IMR-90 (cell line): Measurements from ENCODE around the gene CMKLR1. TPM values are rescaled to one million over a fixed set of nuclear protein-coding genes. Genes with fewer than 3 reads are reported as not detected.

ENCODE experiments used
- ATAC-seq: fragments of 200-7000 bp; cut with Tn5 transposase; 2 replicates; pipeline ENCODE4 v1.9.1; 2020; ENCODE audit warnings: low read depth, mild to moderate bottlenecking, moderate library complexity
- BruUV-seq: library from RNA; stranded (reverse); fragments of 400-500 nt; replicated peaks from 2 replicates; lab custom pipeline; 2021; lab: Mats Ljungman, UMichigan
- CTCF ChIA-PET: fragments of 300-600 bp; formaldehyde crosslinking; extraction: SDS; loops from one replicate; lab custom pipeline; 2021; ENCODE audit warnings: antibody characterized with exemption; lab: Yijun Ruan, JAX
- POLR2A ChIA-PET: fragments of 300-600 bp; sonication (Branson Sonifier 250); formaldehyde crosslinking; loops from one replicate; lab custom pipeline; 2022; ENCODE audit warnings: antibody characterized with exemption; ENCODE audit not compliant: unreplicated experiment; lab: Charles Lee
- DNase-seq: peaks from one replicate; pipeline ENCODE4 v3.0.0; 2013
- H2AFZ ChIP-seq: replicated peaks from 2 replicates; pipeline ENCODE3; 2013; ENCODE audit warnings: low read length, mild to moderate bottlenecking; ENCODE audit not compliant: poor library complexity
- H2AK5ac ChIP-seq: 2 replicates; pipeline ENCODE4 v1.6.1; 2013; ENCODE audit warnings: low read depth, low read length, inconsistent platforms
- H2AK9ac ChIP-seq: replicated peaks from 2 replicates; pipeline ENCODE3; 2013; ENCODE audit warnings: mild to moderate bottlenecking, low read depth, low read length, moderate library complexity; ENCODE audit not compliant: poor library complexity
- H2BK120ac ChIP-seq: 2 replicates; pipeline ENCODE4 v1.6.1; 2013; ENCODE audit warnings: low read depth, low read length, inconsistent platforms
- H2BK15ac ChIP-seq: 3 replicates; pipeline ENCODE4 v1.6.1; 2013; ENCODE audit warnings: low read depth, low read length, inconsistent platforms
- H2BK20ac ChIP-seq: 2 replicates; pipeline ENCODE4 v1.6.1; 2013; ENCODE audit warnings: low read depth, mild to moderate bottlenecking, inconsistent platforms, low read length, moderate library complexity
- H2BK5ac ChIP-seq: 2 replicates; pipeline ENCODE4 v1.6.1; 2013; ENCODE audit warnings: mild to moderate bottlenecking, low read depth, low read length, inconsistent platforms; ENCODE audit not compliant: poor library complexity, severe bottlenecking
- H3K14ac ChIP-seq: replicated peaks from 2 replicates; pipeline ENCODE4 v1.6.1; 2013; ENCODE audit warnings: low read depth, low read length, inconsistent platforms
- H3K18ac ChIP-seq: 2 replicates; pipeline ENCODE4 v1.6.1; 2013; ENCODE audit warnings: low read depth, low read length, control low read depth
- H3K23ac ChIP-seq: 2 replicates; pipeline ENCODE4 v1.6.1; 2013; ENCODE audit warnings: low read depth, low read length, inconsistent platforms
- H3K27ac ChIP-seq: 2 replicates; pipeline ENCODE4 v1.5.1; 2013; ENCODE audit warnings: mild to moderate bottlenecking, control low read depth, low read length; ENCODE audit not compliant: insufficient read depth
- H3K27me3 ChIP-seq: 2 replicates; pipeline ENCODE4 v1.6.1; 2013; ENCODE audit warnings: low read length; ENCODE audit not compliant: control insufficient read depth, insufficient read depth
- H3K36me3 ChIP-seq: 2 replicates; pipeline ENCODE4 v1.6.1; 2013; ENCODE audit warnings: low read length, mixed read lengths; ENCODE audit not compliant: control insufficient read depth, insufficient read depth
- H3K4ac ChIP-seq: 2 replicates; pipeline ENCODE4 v1.6.1; 2013; ENCODE audit warnings: low read depth, low read length, inconsistent platforms
- H3K4me1 ChIP-seq: 2 replicates; pipeline ENCODE4 v1.6.1; 2013; ENCODE audit warnings: low read length, mixed read lengths; ENCODE audit not compliant: control insufficient read depth, insufficient read depth
- H3K4me2 ChIP-seq: 2 replicates; pipeline ENCODE4 v1.6.1; 2013; ENCODE audit warnings: low read depth, mild to moderate bottlenecking, control low read depth, low read length, moderate library complexity
- H3K4me3 ChIP-seq: 2 replicates; pipeline ENCODE4 v1.5.1; 2013; ENCODE audit warnings: low read depth, mild to moderate bottlenecking, control low read depth, low read length, moderate library complexity; ENCODE audit not compliant: insufficient read depth
- H3K56ac ChIP-seq: 2 replicates; pipeline ENCODE4 v1.6.1; 2013; ENCODE audit warnings: low read length, inconsistent platforms; ENCODE audit not compliant: insufficient read depth; ENCODE audit errors: extremely low read depth
- H3K79me1 ChIP-seq, 2 experiments: 2 replicates each; pipeline ENCODE4 v1.6.1; 2013; ENCODE audit warnings: low read length in 2 of 2, inconsistent platforms in 1 of 2, low read depth in 1 of 2
- H3K9ac ChIP-seq: 2 replicates; pipeline ENCODE4 v1.6.1; 2013; ENCODE audit warnings: low read depth, low read length, control low read depth
- H3K9me1 ChIP-seq: 2 replicates; pipeline ENCODE4 v1.6.1; 2013; ENCODE audit warnings: low read length, inconsistent platforms; ENCODE audit not compliant: insufficient read depth
- H3K9me3 ChIP-seq: 2 replicates; pipeline ENCODE4 v1.6.1; 2013; ENCODE audit warnings: low read length; ENCODE audit not compliant: control insufficient read depth, insufficient read depth
- H4K20me1 ChIP-seq: 2 replicates; pipeline ENCODE4 v1.6.1; 2013; ENCODE audit warnings: low read length, inconsistent platforms; ENCODE audit not compliant: insufficient read depth
- H4K5ac ChIP-seq: 2 replicates; pipeline ENCODE4 v1.6.1; 2013; ENCODE audit warnings: mild to moderate bottlenecking, low read depth, low read length, control low read depth
- H4K8ac ChIP-seq, 2 experiments: 2 replicates each; pipeline ENCODE4 v1.6.1; 2013; ENCODE audit warnings: low read depth in 2 of 2, low read length in 2 of 2, control low read depth in 1 of 2, inconsistent platforms in 1 of 2
- H4K91ac ChIP-seq: 2 replicates; pipeline ENCODE4 v1.6.1; 2013; ENCODE audit warnings: low read depth, low read length, inconsistent platforms; ENCODE audit not compliant: insufficient read depth
- BHLHE40 ChIP-seq: fragments of 150-350 bp; IDR thresholded peaks from 2 replicates; pipeline ENCODE4 v1.6.1; 2016; ENCODE audit warnings: mild to moderate bottlenecking, low read depth, low read length
- CHD1 ChIP-seq: IDR thresholded peaks from 2 replicates; pipeline ENCODE4 v1.6.1; 2012; ENCODE audit warnings: low read depth, low read length, improper control_type of control experiment
- MAFK ChIP-seq: IDR thresholded peaks from 2 replicates; pipeline ENCODE4 v1.6.1; 2012; ENCODE audit warnings: low read depth, low read length, improper control_type of control experiment
- MXI1 ChIP-seq: IDR thresholded peaks from 2 replicates; pipeline ENCODE4 v1.6.1; 2012; ENCODE audit warnings: low read depth, mild to moderate bottlenecking, low read length, moderate library complexity, borderline replicate concordance
- NFE2L2 ChIP-seq: fragments of 150-350 bp; IDR thresholded peaks from 2 replicates; pipeline ENCODE4 v1.6.1; 2016; ENCODE audit warnings: low read depth, mild to moderate bottlenecking, low read length
- RFX5 ChIP-seq: IDR thresholded peaks from 2 replicates; pipeline ENCODE4 v1.8.0; 2012; ENCODE audit warnings: low read depth, mild to moderate bottlenecking, low read length, moderate library complexity
- WGBS, 2 experiments: methylation state at CpG; one replicate each; pipeline versions ENCODE4 v1.1.5 to v1.1.7; 2013; ENCODE audit warnings: missing lambda C conversion rate in 2 of 2; ENCODE audit not compliant: insufficient read length in 1 of 2; ENCODE audit errors: extremely low coverage in 2 of 2; 5-methylcytosine and 5-hydroxymethylcytosine counted together
- dilution Hi-C: fragments of 300-500 bp; cut with HindIII; formaldehyde crosslinking; loops from one replicate; pipeline ENCODE4 v1.14.3; 2018; ENCODE audit warnings: low sequenced_read_pairs; ENCODE audit not compliant: unreplicated experiment
- in situ Hi-C: fragments of 300-500 bp; cut with MboI; formaldehyde crosslinking; loops from 3 replicates; pipeline ENCODE4 v1.14.3; 2019; ENCODE audit warnings: low sequenced_read_pairs, inconsistent platforms, mixed read lengths
- intact Hi-C: fragments of 100-400 bp; cut with micrococcal nuclease; formaldehyde crosslinking; loops from 2 replicates; pipeline ENCODE4 v1.10.0; 2022
- polyA plus RNA-seq, 3 experiments: library from polyadenylated mRNA; depleted of rRNA; stranded (reverse); fragments of >200 nt; gene quantifications; 2 replicates each; pipeline ENCODE4 v1.2.3, GENCODE V29; 2012; ENCODE audit warnings: low replicate concordance in 1 of 3
- total RNA-seq: library from RNA; depleted of rRNA; stranded (reverse); fragments of >200 nt; gene quantifications from 2 replicates; pipeline ENCODE4 v1.2.3, GENCODE V29; 2012
- TF ChIP-seq, protein P1 (sequence below): fragments of 150-350 bp; IDR thresholded peaks from 2 replicates; pipeline ENCODE4 v1.6.1; 2017; ENCODE audit warnings: mild to moderate bottlenecking, antibody characterized with exemption, low read length, low read depth

The CMKLR1 gene
- total and polyA plus RNA-seq, 2 of the 4 experiments (the other 2 are of a cell fraction): not detected

DNA sequence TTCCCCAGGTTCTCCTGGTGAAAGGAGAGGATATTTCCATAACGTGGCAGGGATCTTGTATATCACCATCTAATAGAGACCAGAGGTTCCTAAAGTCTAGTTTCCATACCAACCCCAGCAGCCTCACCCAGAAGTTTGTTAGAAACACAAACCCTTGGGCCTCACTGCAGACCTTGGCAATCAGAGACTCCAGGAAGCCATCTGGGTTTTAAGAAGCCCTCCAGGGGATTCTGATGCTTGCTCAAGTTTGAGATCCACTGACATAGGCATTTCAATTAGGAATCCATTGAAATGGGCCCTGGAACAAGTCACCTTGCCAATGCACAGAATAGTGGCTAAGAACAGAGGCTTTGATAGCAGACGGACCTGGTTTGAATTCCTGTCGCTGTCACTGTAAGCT, 2.2 kb upstream of the CMKLR1 start:
- Histone ChIP-seq H4K91ac (no peak overlapping the region), H3K56ac (no peak overlapping the region), H2BK15ac (no peak overlapping the region), H3K4me3 (no peak overlapping the region), H3K14ac (no peak overlapping the region), H2AK5ac (no peak overlapping the region), H4K8ac (no peak overlapping the region), H2AFZ (no peak overlapping the region), H2BK120ac (no peak overlapping the region), H4K20me1 (no peaks in the 10 kb centered on the region), H2BK20ac (no peak overlapping the region), H3K9me3 (no peaks in the 10 kb centered on the region), H4K5ac (no peak overlapping the region), H3K4ac (no peak overlapping the region), H3K79me1 (no peaks in the 10 kb centered on the region), H2BK5ac (no peak overlapping the region), H3K27ac (no peak overlapping the region), H3K36me3 (no peaks in the 10 kb centered on the region), H3K23ac (no peak overlapping the region), H3K9ac (no peak overlapping the region), H3K4me1 (no peaks in the 10 kb centered on the region), H2AK9ac (no peak overlapping the region), H3K18ac (no peak overlapping the region), H3K9me1 (no peaks in the 10 kb centered on the region), H3K27me3 (peaks cover 9% of the 10 kb centered on the region; the same call in 1 of the 2 replicates), H3K4me2 (no peak overlapping the region)
- POLR2A ChIA-PET: no interaction called here
- CTCF ChIA-PET: no interaction called here
- ATAC-seq: no peak
- BruUV-seq: no TSS peak
- no peak for DNase-seq
- intact Hi-C loops: no loop called here
- no peak for TF ChIP-seq MXI1
- no peak for TF ChIP-seq RFX5
- TF ChIP-seq MAFK: no peak
- no peak for TF ChIP-seq BHLHE40
- TF ChIP-seq CHD1: no peak
- TF ChIP-seq NFE2L2: no peak
- TF ChIP-seq, protein P1, sequence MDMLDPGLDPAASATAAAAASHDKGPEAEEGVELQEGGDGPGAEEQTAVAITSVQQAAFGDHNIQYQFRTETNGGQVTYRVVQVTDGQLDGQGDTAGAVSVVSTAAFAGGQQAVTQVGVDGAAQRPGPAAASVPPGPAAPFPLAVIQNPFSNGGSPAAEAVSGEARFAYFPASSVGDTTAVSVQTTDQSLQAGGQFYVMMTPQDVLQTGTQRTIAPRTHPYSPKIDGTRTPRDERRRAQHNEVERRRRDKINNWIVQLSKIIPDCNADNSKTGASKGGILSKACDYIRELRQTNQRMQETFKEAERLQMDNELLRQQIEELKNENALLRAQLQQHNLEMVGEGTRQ: no peak
- in situ Hi-C loops: no loop called here
- dilution Hi-C loops: no loop called here
- WGBS, 2 experiments: 55% methylated on average over 2 of the region's 3 CpGs; no CpG with 5 or more reads in 1 of the 2 experiments
